Large intestine (tissue), 3 donors: ENCODE data around the gene HTR3C. TPM values are rescaled to one million over a fixed set of nuclear protein-coding genes. Genes with fewer than 3 reads are reported as not detected.
"Not testable (repeated sequence)": the region's sequence is repeated elsewhere in the genome, so short reads cannot be mapped to it uniquely, and the experiment has no call there.

Source experiments
- DNase-seq, 2 donors: peaks; one replicate each; pipeline versions ENCODE4 v3.0.0 to v3.0.0-alpha.2; 2013
- H3K27ac ChIP-seq: one replicate; pipeline ENCODE4 v1.5.1; 2013; ENCODE audit warnings: low read length
- H3K27me3 ChIP-seq: 2 replicates; pipeline ENCODE4 v1.6.1; 2013; ENCODE audit warnings: low read length; ENCODE audit not compliant: control insufficient read depth, insufficient read depth
- H3K36me3 ChIP-seq: 2 replicates; pipeline ENCODE4 v1.6.1; 2013; ENCODE audit warnings: low read length; ENCODE audit not compliant: control insufficient read depth, insufficient read depth
- H3K4me1 ChIP-seq: one replicate; pipeline ENCODE4 v1.6.1; 2013; ENCODE audit warnings: low read length; ENCODE audit not compliant: control insufficient read depth, insufficient read depth
- H3K4me3 ChIP-seq: one replicate; pipeline ENCODE4 v1.5.1; 2013; ENCODE audit warnings: low read length
- H3K9me3 ChIP-seq: one replicate; pipeline ENCODE4 v1.6.1; 2013; ENCODE audit warnings: mild to moderate bottlenecking, low read depth, low read length, moderate library complexity; ENCODE audit not compliant: control insufficient read depth
- WGBS: methylation state at CpG from one replicate; pipeline ENCODE4 v1.1.5; 2013; ENCODE audit warnings: low lambda C conversion rate; ENCODE audit not compliant: insufficient coverage; 5-methylcytosine and 5-hydroxymethylcytosine counted together
- polyA plus RNA-seq: library from polyadenylated mRNA; unstranded; fragments of 120-200 nt; gene quantifications from one replicate; pipeline ENCODE4 v1.2.1, GENCODE V29; 2013

The HTR3C gene
- polyA plus RNA-seq, 1 donor: not detected

GRCh38 chr3:184066211-184066610 is 13.4 kb downstream of the HTR3C start:
- no peak for DNase-seq
- Histone ChIP-seq H3K27ac (no peak overlapping the region), H3K27me3 (no peaks in the 10 kb centered on the region), H3K4me3 (no peak overlapping the region), H3K9me3 (no peaks in the 10 kb centered on the region), H3K4me1 (no peaks in the 10 kb centered on the region), H3K36me3 (no peaks in the 10 kb centered on the region)
- WGBS: no CpG with 5 or more reads among the region's 2 CpGs

- Histone ChIP-seq H3K27me3 (no peaks in the 10 kb centered on the region), H3K27ac (no peak overlapping the region), H3K9me3 (no peaks in the 10 kb centered on the region), H3K4me3 (no peak overlapping the region), H3K4me1 (no peaks in the 10 kb centered on the region), H3K36me3 (no peaks in the 10 kb centered on the region)
- no CpG with 5 or more reads among the region's 6 CpGs for WGBS
- no peak for DNase-seq
Observed at GRCh38 chr3:184067573-184068055, 14.8 kb downstream of the HTR3C start.

- H3K9me3 ChIP-seq: no peaks in the 10 kb centered on the region
- H3K27me3 ChIP-seq: no peaks in the 10 kb centered on the region
- H3K4me1 ChIP-seq: no peaks in the 10 kb centered on the region
- WGBS: no CpG with 5 or more reads among the region's 5 CpGs
- no peak overlapping the region for H3K27ac ChIP-seq
- DNase-seq: no peak
- H3K4me3 ChIP-seq: no peak overlapping the region
- H3K36me3 ChIP-seq: no peaks in the 10 kb centered on the region
Observed at GRCh38 chr3:184068344-184068743, 15.5 kb downstream of the HTR3C start.

- not testable (repeated sequence) for H3K27me3 ChIP-seq
Observed at GRCh38 chr3:184071142-184071541, 18.3 kb downstream of the HTR3C start.

GRCh38 chr3:184073621-184074020 is 20.8 kb downstream of the HTR3C start:
- Histone ChIP-seq H3K9me3 (no peaks in the 10 kb centered on the region), H3K4me1 (no peaks in the 10 kb centered on the region), H3K36me3 (no peaks in the 10 kb centered on the region), H3K4me3 (no peak overlapping the region), H3K27me3 (no peaks in the 10 kb centered on the region), H3K27ac (no peak overlapping the region)
- DNase-seq: no peak
- no CpG with 5 or more reads among the region's 4 CpGs for WGBS

More at GRCh38 chr3:184071142-184071541, 18.3 kb downstream of the HTR3C start:
- not testable (repeated sequence) for DNase-seq, H3K27ac ChIP-seq, H3K36me3 ChIP-seq, H3K4me3 ChIP-seq, H3K9me3 ChIP-seq, H3K4me1 ChIP-seq
- WGBS: 80% methylated on average over 3 of the region's 7 CpGs

- no CpG with 5 or more reads among the region's 6 CpGs for WGBS
- Histone ChIP-seq H3K36me3 (no peaks in the 10 kb centered on the region), H3K9me3 (no peaks in the 10 kb centered on the region), H3K4me1 (no peaks in the 10 kb centered on the region), H3K27me3 (no peaks in the 10 kb centered on the region), H3K27ac (no peak overlapping the region), H3K4me3 (no peak overlapping the region)
- no peak for DNase-seq
Observed at GRCh38 chr3:184075901-184076300, 23.1 kb downstream of the HTR3C start.

- Histone ChIP-seq H3K27ac (no peak overlapping the region), H3K4me1 (no peaks in the 10 kb centered on the region), H3K4me3 (no peak overlapping the region), H3K36me3 (no peaks in the 10 kb centered on the region), H3K27me3 (no peaks in the 10 kb centered on the region), H3K9me3 (peaks cover 3% of the 10 kb centered on the region)
- DNase-seq: no peak
- no CpG with 5 or more reads among the region's 5 CpGs for WGBS
Observed at GRCh38 chr3:184077881-184078280, 25.0 kb downstream of the HTR3C start.

- Histone ChIP-seq H3K4me3 (no peak overlapping the region), H3K27ac (no peak overlapping the region), H3K9me3 (peaks cover 3% of the 10 kb centered on the region), H3K36me3 (no peaks in the 10 kb centered on the region), H3K27me3 (no peaks in the 10 kb centered on the region), H3K4me1 (no peaks in the 10 kb centered on the region)
- WGBS: no CpG with 5 or more reads among the region's 3 CpGs
- no peak for DNase-seq
Observed at GRCh38 chr3:184078851-184079250, 26.0 kb downstream of the HTR3C start.

DNA sequence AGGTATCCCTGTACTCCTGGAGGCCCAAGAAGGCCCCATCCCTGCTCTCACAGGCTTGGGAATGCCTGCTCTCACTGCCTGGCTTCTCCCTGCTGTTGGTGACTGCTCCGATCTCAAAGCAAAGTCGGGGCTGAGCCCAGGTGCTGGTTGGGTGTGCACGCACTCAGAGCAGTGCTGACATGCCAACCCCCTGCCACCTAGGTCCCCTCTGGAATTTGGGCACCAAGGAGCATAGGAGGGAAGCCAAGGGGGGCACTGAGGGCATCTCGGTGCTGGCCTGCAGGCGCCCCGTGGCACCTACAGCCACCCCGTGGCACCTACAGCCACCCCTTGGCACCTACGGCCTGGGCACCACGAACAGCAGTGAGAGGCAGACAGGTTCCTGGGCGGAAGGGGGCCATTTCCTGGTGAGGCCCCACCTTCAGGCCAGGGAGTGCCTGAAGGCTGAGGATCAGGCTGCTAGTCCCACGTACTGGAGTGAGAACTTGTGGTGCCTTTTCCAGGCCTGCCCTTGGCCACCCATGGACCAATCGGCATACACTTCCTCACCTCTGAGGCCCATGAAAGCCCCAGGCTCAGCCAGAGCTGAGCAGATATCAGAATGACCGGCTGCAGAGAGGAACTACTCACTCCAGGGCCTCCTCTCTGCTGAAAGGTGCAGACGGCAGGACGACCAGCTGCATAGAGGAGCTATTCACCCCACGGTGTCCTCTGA is 28.4 kb downstream of the HTR3C start:
- Histone ChIP-seq H3K9me3 (peaks cover 3% of the 10 kb centered on the region), H3K4me3 (no peak overlapping the region), H3K27me3 (no peaks in the 10 kb centered on the region), H3K36me3 (no peaks in the 10 kb centered on the region), H3K4me1 (no peaks in the 10 kb centered on the region), H3K27ac (no peak overlapping the region)
- DNase-seq: no peak
- WGBS: no CpG with 5 or more reads among the region's 16 CpGs

DNA sequence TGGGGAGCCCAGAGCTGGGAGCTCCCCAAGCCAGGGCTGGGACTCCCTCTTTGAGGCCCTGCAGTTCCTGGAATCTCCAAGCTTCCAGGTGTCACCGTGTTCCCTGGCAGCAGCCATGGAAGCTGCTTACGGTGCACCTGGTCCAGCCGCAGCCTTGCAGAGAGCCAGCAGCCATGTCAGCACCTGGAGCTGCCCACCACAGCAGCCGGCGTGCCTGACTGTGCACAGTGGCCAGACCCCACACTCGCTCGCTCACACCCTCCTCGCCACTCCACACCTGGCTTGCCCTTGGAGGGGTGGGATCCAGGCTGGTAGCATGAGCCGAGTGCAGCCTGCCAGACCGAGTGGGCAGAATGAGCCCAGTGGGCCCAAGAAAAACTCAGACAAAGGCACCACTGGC is 29.2 kb downstream of the HTR3C start:
- H3K9me3 ChIP-seq: peaks cover 3% of the 10 kb centered on the region
- no peaks in the 10 kb centered on the region for H3K4me1 ChIP-seq
- H3K27ac ChIP-seq: no peak overlapping the region
- no peak for DNase-seq
- whole genome bisulfite sequencing: no CpG with 5 or more reads among the region's 10 CpGs
- H3K4me3 ChIP-seq: no peak overlapping the region
- no peaks in the 10 kb centered on the region for H3K27me3 ChIP-seq
- H3K36me3 ChIP-seq: no peaks in the 10 kb centered on the region

- Histone ChIP-seq H3K36me3 (no peaks in the 10 kb centered on the region), H3K4me1 (no peaks in the 10 kb centered on the region), H3K9me3 (peaks cover 3% of the 10 kb centered on the region), H3K27ac (no peak overlapping the region), H3K27me3 (no peaks in the 10 kb centered on the region), H3K4me3 (no peak overlapping the region)
- WGBS: no CpG with 5 or more reads among the region's 2 CpGs
- DNase-seq: no peak
Observed at GRCh38 chr3:184082465-184082864, 29.6 kb downstream of the HTR3C start.
